ENCODE results near the gene TAAR1. TPM values are rescaled to one million over a fixed set of nuclear protein-coding genes. Genes with fewer than 3 reads are reported as not detected.

Gene TAAR1
- total RNA-seq, 4 donors from 2014 or later, result not detected

GRCh38 chr6:132616677-132617076 lies 42.3 kb downstream of the TAAR1 start:
- H3K4me1 ChIP-seq, result no peaks in the 10 kb centered on the region
- TF ChIP-seq POLR2AphosphoS5 (IDR thresholded peaks at IDR 0.05) (no peak), POLR2A (IDR thresholded peaks at IDR 0.05; ENCODE audit: low read depth) (no peak), CTCF (IDR thresholded peaks at IDR 0.05) (no peak), EP300 (IDR thresholded peaks at IDR 0.05) (no peak)
- no peak overlapping the region for H3K27ac ChIP-seq (replicated peaks in 1 of 4)
- H3K27me3 ChIP-seq, result no peaks in the 10 kb centered on the region
- no peaks in the 10 kb centered on the region for H3K9me3 ChIP-seq
- H3K4me3 ChIP-seq, result no peak overlapping the region
- 34% methylated on average over 1 of the region's 1 CpG for WGBS
- no peak for DNase-seq (ENCODE audit: extremely low spot score)
- intact Hi-C loops (cut with DNase I), result no loop called here
- no peaks in the 10 kb centered on the region for H3K36me3 ChIP-seq

DNA sequence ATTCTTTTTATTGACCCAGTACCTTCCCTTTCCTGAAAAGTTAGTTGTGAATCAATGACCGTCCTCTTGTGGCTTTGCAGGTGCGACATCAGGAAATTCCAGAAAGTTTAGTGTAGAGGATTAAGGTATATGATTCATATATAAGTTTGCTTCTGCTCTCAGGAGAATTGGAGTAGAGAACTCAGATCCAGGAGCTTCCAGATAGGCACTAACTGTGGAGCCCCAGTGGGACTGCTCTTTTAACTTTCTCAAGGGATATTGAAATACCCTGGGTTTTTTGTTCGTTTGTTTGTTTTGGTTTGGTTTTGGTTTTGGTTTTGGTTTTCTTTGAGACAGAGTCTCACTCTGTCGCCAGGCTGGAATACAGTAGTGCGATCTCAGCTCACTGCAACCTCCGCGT lies 44.4 kb downstream of the TAAR1 start:
- no peaks in the 10 kb centered on the region for H3K9me3 ChIP-seq
- no peaks in the 10 kb centered on the region for H3K4me1 ChIP-seq
- DNase-seq (ENCODE audit: extremely low spot score), result no peak
- no peaks in the 10 kb centered on the region for H3K27me3 ChIP-seq
- H3K27ac ChIP-seq (replicated peaks in 1 of 4), result no peak overlapping the region
- WGBS, result 86% methylated on average over 6 of the region's 7 CpGs
- no peaks in the 10 kb centered on the region for H3K36me3 ChIP-seq
- intact Hi-C loops (cut with DNase I), result no loop called here
- TF ChIP-seq POLR2A (IDR thresholded peaks at IDR 0.05; ENCODE audit: low read depth), result no peak
- no peak for TF ChIP-seq EP300 (IDR thresholded peaks at IDR 0.05)
- no peak for TF ChIP-seq POLR2AphosphoS5 (IDR thresholded peaks at IDR 0.05)
- TF ChIP-seq CTCF (IDR thresholded peaks at IDR 0.05), result no peak
- no peak overlapping the region for H3K4me3 ChIP-seq

DNA sequence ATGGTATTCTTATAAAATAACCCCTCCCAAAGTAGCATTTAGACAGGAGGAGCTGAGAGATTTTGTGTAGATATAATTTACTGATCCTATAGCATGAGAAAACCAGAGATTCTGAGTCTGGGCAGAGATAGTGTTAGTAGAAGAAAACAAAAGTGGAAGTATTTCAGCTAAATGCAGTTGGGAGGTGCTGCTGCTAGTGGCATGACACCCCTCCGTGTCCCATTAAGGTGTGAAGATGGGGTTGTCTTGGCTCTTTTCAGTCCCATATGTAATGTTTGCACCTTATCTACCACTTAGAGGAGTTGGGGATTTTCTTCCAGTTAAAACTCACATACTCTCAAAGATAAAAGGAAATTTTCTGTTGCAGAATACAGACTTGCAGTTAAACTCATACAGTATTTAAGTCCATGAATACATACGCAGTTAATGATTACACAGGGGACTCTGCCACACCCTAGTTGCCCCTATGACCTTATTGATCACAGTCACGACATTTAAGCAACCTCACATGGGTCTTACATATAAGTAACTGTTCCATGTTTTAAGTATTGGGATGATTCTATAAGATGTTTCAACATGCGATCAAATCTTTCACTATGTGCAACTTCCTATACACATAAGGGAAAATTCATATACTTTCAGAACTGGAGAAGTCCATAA lies 46.4 kb downstream of the TAAR1 start:
- TF ChIP-seq EP300 (IDR thresholded peaks at IDR 0.05) (no peak), POLR2A (IDR thresholded peaks at IDR 0.05; ENCODE audit: low read depth) (no peak), POLR2AphosphoS5 (IDR thresholded peaks at IDR 0.05) (no peak), CTCF (IDR thresholded peaks at IDR 0.05) (no peak)
- no peak overlapping the region for H3K4me3 ChIP-seq
- no peak for DNase-seq (ENCODE audit: extremely low spot score)
- H3K27me3 ChIP-seq, result no peaks in the 10 kb centered on the region
- no peak overlapping the region for H3K27ac ChIP-seq (replicated peaks in 1 of 4)
- H3K4me1 ChIP-seq, result no peaks in the 10 kb centered on the region
- no peaks in the 10 kb centered on the region for H3K9me3 ChIP-seq
- no peaks in the 10 kb centered on the region for H3K36me3 ChIP-seq
- WGBS, result 72% methylated on average over 3 of the region's 4 CpGs
- intact Hi-C loops (cut with DNase I), result no loop called here

- Histone ChIP-seq H3K4me3 (no peak overlapping the region), H3K27me3 (no peaks in the 10 kb centered on the region), H3K27ac (replicated peaks in 1 of 4) (no peak overlapping the region), H3K36me3 (no peaks in the 10 kb centered on the region), H3K9me3 (no peaks in the 10 kb centered on the region), H3K4me1 (no peaks in the 10 kb centered on the region)
- no peak for DNase-seq (ENCODE audit: extremely low spot score)
- TF ChIP-seq EP300 (IDR thresholded peaks at IDR 0.05), result no peak
- no peak for TF ChIP-seq POLR2AphosphoS5 (IDR thresholded peaks at IDR 0.05)
- no peak for TF ChIP-seq CTCF (IDR thresholded peaks at IDR 0.05)
- TF ChIP-seq POLR2A (IDR thresholded peaks at IDR 0.05; ENCODE audit: low read depth), result no peak
- intact Hi-C loops (cut with DNase I), result no loop called here
- 87% methylated on average over 2 of the region's 2 CpGs for WGBS
Observed at GRCh38 chr6:132611616-132612015, 47.4 kb downstream of the TAAR1 start.
